H1 (cell line): ENCODE measurements around the gene RANBP17. TPM values are rescaled to one million over a fixed set of nuclear protein-coding genes. Genes with fewer than 3 reads are reported as not detected.

ENCODE experiments used
- CTCF ChIA-PET: fragments of 300-600 bp; sonication (Branson Sonifier 250); formaldehyde crosslinking; loops from one replicate; lab custom pipeline; 2021; ENCODE audit not compliant: partially characterized antibody; lab: Charles Lee
- POLR2A ChIA-PET: fragments of 300-600 bp; sonication (Branson Sonifier 250); formaldehyde crosslinking; loops from one replicate; lab custom pipeline; 2021; ENCODE audit warnings: inconsistent platforms; ENCODE audit not compliant: partially characterized antibody; lab: Charles Lee
- DNase-seq, 2 experiments: peaks; one replicate each; pipeline versions ENCODE4 v3.0.0 to v3.0.0-alpha.2; 2010 to 2022; ENCODE audit warnings: low spot score in 2 of 2, low read depth in 1 of 2, mixed read lengths in 1 of 2
- FAIRE-seq: peaks from 2 replicates; lab custom pipeline; 2011; peaks lifted over from hg19 to GRCh38; lab: Jason Lieb, UNC
- H2AFZ ChIP-seq: 2 replicates; pipeline ENCODE4 v1.8.1; 2012; ENCODE audit warnings: low read length, inconsistent platforms
- H2AK5ac ChIP-seq: 2 replicates; pipeline ENCODE4 v1.6.1; 2013; ENCODE audit warnings: low read depth, low read length
- H2BK120ac ChIP-seq: replicated peaks from 2 replicates; pipeline ENCODE3; 2013; ENCODE audit warnings: low read depth, low read length, inconsistent platforms
- H2BK12ac ChIP-seq: 2 replicates; pipeline ENCODE4 v1.6.1; 2013; ENCODE audit warnings: low read depth, low read length
- H2BK15ac ChIP-seq: 2 replicates; pipeline ENCODE4 v1.6.1; 2013; ENCODE audit warnings: low read length
- H2BK20ac ChIP-seq: 2 replicates; pipeline ENCODE4 v1.6.1; 2013; ENCODE audit warnings: low read length
- H2BK5ac ChIP-seq: 2 replicates; pipeline ENCODE4 v1.6.1; 2013; ENCODE audit warnings: low read depth, low read length
- H3K14ac ChIP-seq: 2 replicates; pipeline ENCODE4 v1.6.1; 2013; ENCODE audit warnings: inconsistent platforms; ENCODE audit not compliant: insufficient read length
- H3K18ac ChIP-seq: 2 replicates; pipeline ENCODE4 v1.6.1; 2013; ENCODE audit warnings: low read length; ENCODE audit errors: extremely low read depth
- H3K23ac ChIP-seq: 2 replicates; pipeline ENCODE4 v1.6.1; 2013; ENCODE audit warnings: inconsistent platforms; ENCODE audit not compliant: insufficient read length
- H3K23me2 ChIP-seq: 2 replicates; pipeline ENCODE4 v1.6.1; 2013; ENCODE audit warnings: low read depth, low read length
- H3K27ac ChIP-seq: 2 replicates; pipeline ENCODE4 v1.6.1; 2011; ENCODE audit warnings: low read depth, low read length, inconsistent platforms
- H3K27me3 ChIP-seq, 4 experiments: replicated peaks in 1 of 4; 1 replicate in 1 of 4; 2 replicates in 3 of 4; pipeline versions ENCODE4 v1.6.1 to v1.8.1; 2011 to 2013; ENCODE audit warnings: low read length in 3 of 4, mild to moderate bottlenecking in 3 of 4, inconsistent platforms in 2 of 4, mixed read lengths in 2 of 4, moderate library complexity in 1 of 4; ENCODE audit not compliant: control insufficient read depth in 3 of 4, insufficient read depth in 3 of 4; ENCODE audit errors: extremely low read depth in 1 of 4
- H3K36me3 ChIP-seq, 4 experiments: 2 replicates each; pipeline versions ENCODE4 v1.6.1 to v1.8.1; 2011 to 2013; ENCODE audit warnings: mild to moderate bottlenecking in 4 of 4, low read length in 3 of 4, moderate library complexity in 2 of 4, control low read depth in 1 of 4, inconsistent platforms in 1 of 4; ENCODE audit not compliant: insufficient read depth in 4 of 4, control insufficient read depth in 2 of 4
- H3K4ac ChIP-seq: replicated peaks from 2 replicates; pipeline ENCODE3; 2013; ENCODE audit warnings: low read length, low read depth, mixed read lengths, inconsistent platforms; ENCODE audit not compliant: insufficient read length
- H3K4me1 ChIP-seq, 4 experiments: replicated peaks in 1 of 4; 1 replicate in 1 of 4; 2 replicates in 3 of 4; pipeline versions ENCODE4 v1.6.1 to v1.8.1; 2011 to 2013; ENCODE audit warnings: low read length in 3 of 4, inconsistent platforms in 2 of 4, mixed read lengths in 1 of 4; ENCODE audit not compliant: insufficient read depth in 4 of 4, control insufficient read depth in 3 of 4
- H3K4me2 ChIP-seq, 2 experiments: 2 replicates each; pipeline versions ENCODE4 v1.6.1 to v1.8.1; 2011 to 2013; ENCODE audit warnings: low read depth in 2 of 2, low read length in 2 of 2, control low read depth in 1 of 2, inconsistent platforms in 1 of 2, mild to moderate bottlenecking in 1 of 2; ENCODE audit not compliant: insufficient read depth in 1 of 2
- H3K4me3 ChIP-seq, 4 experiments: fragments of 200-600, 300-600 bp in 1 of 4; sonication (generic), shearing (Covaris generic), sonication (Bioruptor Twin) in 1 of 4; 2 replicates each; pipeline versions ENCODE4 v1.5.1 to v1.8.1; 2011 to 2016; ENCODE audit warnings: low read length in 4 of 4, low read depth in 3 of 4, control low read depth in 2 of 4, inconsistent platforms in 2 of 4, mild to moderate bottlenecking in 2 of 4, mixed read lengths in 1 of 4, moderate library complexity in 1 of 4; ENCODE audit not compliant: insufficient read depth in 2 of 4; ENCODE audit errors: extremely low read depth in 1 of 4
- H3K56ac ChIP-seq: replicated peaks from 2 replicates; pipeline ENCODE3; 2013; ENCODE audit warnings: low read depth, mild to moderate bottlenecking, mixed read lengths, low read length, inconsistent platforms; ENCODE audit not compliant: insufficient read length
- H3K79me1 ChIP-seq: 2 replicates; pipeline ENCODE4 v1.6.1; 2013; ENCODE audit warnings: low read depth, low read length, control low read depth
- H3K79me2 ChIP-seq, 2 experiments: 2 replicates each; pipeline versions ENCODE4 v1.6.1 to v1.8.1; 2012 to 2013; ENCODE audit warnings: low read length in 2 of 2, mild to moderate bottlenecking in 2 of 2, inconsistent platforms in 1 of 2; ENCODE audit not compliant: insufficient read depth in 2 of 2, control insufficient read depth in 1 of 2
- H3K9ac ChIP-seq, 4 experiments: replicated peaks in 1 of 4; 1 replicate in 1 of 4; 2 replicates in 3 of 4; pipeline versions ENCODE4 v1.6.1 to v1.8.1; 2011 to 2013; ENCODE audit warnings: low read depth in 3 of 4, low read length in 3 of 4, control low read depth in 2 of 4, mild to moderate bottlenecking in 2 of 4, moderate library complexity in 2 of 4, inconsistent platforms in 1 of 4; ENCODE audit errors: extremely low read depth in 1 of 4
- H3K9me3 ChIP-seq, 2 experiments: 2 replicates each; pipeline versions ENCODE4 v1.6.1 to v1.8.1; 2012 to 2013; ENCODE audit warnings: mild to moderate bottlenecking in 2 of 2, moderate library complexity in 2 of 2, control low read depth in 1 of 2, inconsistent platforms in 1 of 2, low read depth in 1 of 2, low read length in 1 of 2, mixed read lengths in 1 of 2; ENCODE audit not compliant: insufficient read depth in 2 of 2
- H4K20me1 ChIP-seq, 2 experiments: replicated peaks in 1 of 2; 2 replicates each; pipeline versions ENCODE3 to v1.8.1; 2011 to 2013; ENCODE audit warnings: inconsistent platforms in 2 of 2, low read length in 2 of 2, mild to moderate bottlenecking in 1 of 2; ENCODE audit not compliant: insufficient read depth in 2 of 2, control insufficient read depth in 1 of 2
- H4K5ac ChIP-seq: 2 replicates; pipeline ENCODE4 v1.6.1; 2013; ENCODE audit warnings: low read length, low read depth, mixed read lengths, inconsistent platforms; ENCODE audit not compliant: insufficient read length
- H4K8ac ChIP-seq: 2 replicates; pipeline ENCODE4 v1.8.0; 2013; ENCODE audit warnings: mild to moderate bottlenecking, moderate library complexity, low read length, inconsistent platforms; ENCODE audit not compliant: insufficient read depth; ENCODE audit errors: extremely low read depth
- H4K91ac ChIP-seq: replicated peaks from 2 replicates; pipeline ENCODE3; 2013; ENCODE audit warnings: low read length, mixed read lengths, inconsistent platforms; ENCODE audit not compliant: insufficient read length
- SUZ12 ChIP-seq: fragments of 200-600 bp; sonication (generic); IDR thresholded peaks from 2 replicates; pipeline ENCODE4 v1.6.1; 2012; ENCODE audit warnings: mild to moderate bottlenecking, inconsistent platforms, low read length, moderate library complexity, mixed read lengths
- WGBS, 2 experiments: shearing (Covaris generic) in 1 of 2; methylation state at CpG; one replicate each; pipeline versions ENCODE4 v1.1.6 to v1.1.7; 2013 to 2015; ENCODE audit warnings: low lambda C conversion rate in 2 of 2, mixed read lengths in 2 of 2, inconsistent platforms in 1 of 2, low coverage in 1 of 2, missing lambda C conversion rate in 1 of 2; ENCODE audit not compliant: insufficient replicate concordance in 2 of 2, insufficient coverage in 1 of 2, insufficient read length in 1 of 2; ENCODE audit errors: extremely low coverage in 1 of 2, missing lambda C conversion rate in 1 of 2; 5-methylcytosine and 5-hydroxymethylcytosine counted together
- polyA plus RNA-seq, 7 experiments: library from polyadenylated mRNA; depleted of rRNA in 3 of 7; stranded (reverse) in 5 of 7; unstranded in 2 of 7; fragments of >200 nt in 5 of 7; fragments of 200-250 nt in 2 of 7; gene quantifications; 1 replicate in 5 of 7; 2 replicates in 1 of 7; 4 replicates in 1 of 7; pipeline versions ENCODE4 v1.2.1 to v1.2.3, GENCODE V29; 2011 to 2013; ENCODE audit warnings: missing spikeins in 2 of 7, mixed read lengths in 2 of 7
- total RNA-seq: library from RNA; stranded (reverse); fragmentation: NEBNext Ultra II Directional; extraction: Animal tissue kit (Norgen Biotek cat#: 25700); gene quantifications from 2 replicates; pipeline ENCODE4 v1.2.1, GENCODE V29; 2021

Gene RANBP17
- total and polyA plus RNA-seq, 2 of the 8 experiments (the other 6 are each of a cell fraction or from before 2014, with no cell fraction given), result 8.6 to 21.3 TPM

DNA sequence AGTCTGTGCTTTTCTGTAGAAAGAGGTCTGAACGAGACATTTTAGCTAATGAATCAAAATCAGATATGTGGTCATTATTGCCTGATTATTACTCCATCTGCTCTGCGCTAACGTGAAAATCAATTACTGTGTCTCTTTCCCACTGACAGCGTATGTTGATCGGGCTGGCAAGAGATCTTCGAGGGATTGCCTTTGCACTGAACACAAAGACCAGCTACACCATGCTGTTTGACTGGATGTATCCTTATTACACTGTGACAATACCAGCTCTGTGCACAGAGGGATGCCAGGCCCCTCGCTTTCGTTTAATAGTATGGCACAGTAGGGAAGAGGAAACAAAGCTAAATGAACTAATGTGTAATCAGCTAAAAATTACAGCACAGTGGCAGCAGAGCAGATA is 343.6 kb downstream of the RANBP17 start:
- Histone ChIP-seq H3K9me3 (no peaks in the 10 kb centered on the region), H3K56ac (no peak overlapping the region), H3K27me3 (no peaks in the 10 kb centered on the region), H2AFZ (no peak overlapping the region), H3K23me2 (no peaks in the 10 kb centered on the region), H3K9ac (no peak overlapping the region), H4K91ac (no peak overlapping the region), H3K36me3 (no peaks in the 10 kb centered on the region; a peak in 1 of 8 replicates), H2BK5ac (no peak overlapping the region), H3K4ac (no peak overlapping the region), H2BK20ac (no peak overlapping the region), H3K23ac (no peak overlapping the region), H4K20me1 (no peaks in the 10 kb centered on the region), H2BK120ac (no peak overlapping the region), H4K8ac (no peak overlapping the region), H3K79me2 (no peaks in the 10 kb centered on the region), H3K4me1 (no peaks in the 10 kb centered on the region), H2AK5ac (no peak overlapping the region), H3K18ac (no peak overlapping the region), H3K14ac (no peak overlapping the region), H3K4me3 (no peak overlapping the region), H3K4me2 (no peak overlapping the region), H3K27ac (no peak overlapping the region), H4K5ac (no peak overlapping the region), H2BK12ac (no peak overlapping the region), H2BK15ac (no peak overlapping the region), H3K79me1 (no peaks in the 10 kb centered on the region)
- POLR2A ChIA-PET, result no interaction called here
- FAIRE-seq (no peak), DNase-seq (no peak)
- WGBS, 2 experiments, result 88% methylated on average over 8 of the region's 8 CpGs; no CpG with 5 or more reads in 1 of the 2 experiments
- CTCF ChIA-PET, result interaction anchor here (0.8 to 2.0 kb wide), 10 partner anchors 9 to 483 kb away, joined by 3 to 5 read pairs (median 4); partner anchors contain the start of gene TLX3
- no peak for TF ChIP-seq SUZ12
